SK-N-SH treated with all-trans-retinoic acid at 6 μM for 48 hours (cell line): ENCODE data around the gene GPC6.

ENCODE experiments used
- CSDC2 ChIP-seq: fragments of 250-450 bp; sonication (Bioruptor Pico); IDR thresholded peaks from 2 replicates; pipeline ENCODE4 v1.5.0; 2020; ENCODE audit warnings: mild to moderate bottlenecking, moderate library complexity
- ESRRG ChIP-seq: fragments of 250-450 bp; sonication (Bioruptor Pico); IDR thresholded peaks from 2 replicates; pipeline ENCODE4 v1.6.1; 2021; ENCODE audit warnings: mild to moderate bottlenecking
- OSR1 ChIP-seq: fragments of 250-450 bp; sonication (Bioruptor Pico); IDR thresholded peaks from 2 replicates; pipeline ENCODE4 v1.8.0; 2022; ENCODE audit warnings: moderate library complexity, mild to moderate bottlenecking, inconsistent platforms
- TCF4 ChIP-seq: fragments of 250-450 bp; sonication (Bioruptor Pico); IDR thresholded peaks from 2 replicates; pipeline ENCODE4 v1.8.0; 2021; ENCODE audit warnings: mild to moderate bottlenecking, moderate library complexity, borderline replicate concordance
- TOX ChIP-seq: fragments of 250-450 bp; sonication (Bioruptor Pico); IDR thresholded peaks from 2 replicates; pipeline ENCODE4 v1.8.0; 2021; ENCODE audit warnings: mild to moderate bottlenecking, moderate library complexity, borderline replicate concordance
- ZC3H10 ChIP-seq: fragments of 250-450 bp; sonication (Bioruptor Pico); IDR thresholded peaks from 2 replicates; pipeline ENCODE4 v1.5.1; 2021; ENCODE audit warnings: mild to moderate bottlenecking, moderate library complexity
- ZFP30 ChIP-seq: fragments of 450-650 bp; formaldehyde crosslinking; IDR thresholded peaks from 2 replicates; pipeline ENCODE4 v1.5.0; 2022; ENCODE audit warnings: mild to moderate bottlenecking, moderate library complexity
- TF ChIP-seq, protein P1 (sequence below): fragments of 250-450 bp; sonication (Bioruptor Pico); IDR thresholded peaks from 2 replicates; pipeline ENCODE4 v1.5.1; 2021; ENCODE audit warnings: mild to moderate bottlenecking, moderate library complexity
- TF ChIP-seq, protein P2 (sequence below): fragments of 250-450 bp; sonication (Bioruptor Pico); IDR thresholded peaks from 2 replicates; pipeline ENCODE4 v1.5.1; 2020; ENCODE audit warnings: low read depth, mild to moderate bottlenecking, moderate library complexity

DNA sequence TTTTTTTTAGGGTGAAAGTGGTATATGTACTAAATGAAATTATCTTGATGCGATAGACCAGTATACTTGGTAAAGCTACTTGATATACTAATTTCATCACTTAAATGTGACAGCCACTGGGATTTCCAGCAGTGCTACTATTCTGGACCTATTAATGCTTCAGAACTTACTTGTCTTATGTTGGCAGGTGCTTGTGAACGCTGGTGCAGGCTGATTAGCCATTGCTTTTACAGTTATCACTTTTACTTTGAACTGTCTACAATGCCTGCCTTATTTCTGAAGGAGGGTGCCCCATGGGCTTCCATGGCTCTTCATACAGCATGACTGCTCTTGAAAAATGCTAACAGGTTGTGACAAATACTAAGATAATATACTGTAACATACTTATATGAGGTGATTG is 294.7 kb downstream of the GPC6 start:
- TF ChIP-seq ZC3H10 (CRISPR knock-in tag) (no peak), ZFP30 (CRISPR knock-in tag) (no peak), OSR1 (CRISPR knock-in tag) (no peak), CSDC2 (CRISPR knock-in tag) (no peak), TOX (CRISPR knock-in tag) (no peak), TCF4 (CRISPR knock-in tag) (no peak), ESRRG (CRISPR knock-in tag) (no peak)
- TF ChIP-seq, protein P1, sequence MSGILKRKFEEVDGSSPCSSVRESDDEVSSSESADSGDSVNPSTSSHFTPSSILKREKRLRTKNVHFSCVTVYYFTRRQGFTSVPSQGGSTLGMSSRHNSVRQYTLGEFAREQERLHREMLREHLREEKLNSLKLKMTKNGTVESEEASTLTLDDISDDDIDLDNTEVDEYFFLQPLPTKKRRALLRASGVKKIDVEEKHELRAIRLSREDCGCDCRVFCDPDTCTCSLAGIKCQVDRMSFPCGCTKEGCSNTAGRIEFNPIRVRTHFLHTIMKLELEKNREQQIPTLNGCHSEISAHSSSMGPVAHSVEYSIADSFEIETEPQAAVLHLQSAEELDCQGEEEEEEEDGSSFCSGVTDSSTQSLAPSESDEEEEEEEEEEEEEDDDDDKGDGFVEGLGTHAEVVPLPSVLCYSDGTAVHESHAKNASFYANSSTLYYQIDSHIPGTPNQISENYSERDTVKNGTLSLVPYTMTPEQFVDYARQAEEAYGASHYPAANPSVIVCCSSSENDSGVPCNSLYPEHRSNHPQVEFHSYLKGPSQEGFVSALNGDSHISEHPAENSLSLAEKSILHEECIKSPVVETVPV (CRISPR knock-in tag), result no peak
- TF ChIP-seq, protein P2, sequence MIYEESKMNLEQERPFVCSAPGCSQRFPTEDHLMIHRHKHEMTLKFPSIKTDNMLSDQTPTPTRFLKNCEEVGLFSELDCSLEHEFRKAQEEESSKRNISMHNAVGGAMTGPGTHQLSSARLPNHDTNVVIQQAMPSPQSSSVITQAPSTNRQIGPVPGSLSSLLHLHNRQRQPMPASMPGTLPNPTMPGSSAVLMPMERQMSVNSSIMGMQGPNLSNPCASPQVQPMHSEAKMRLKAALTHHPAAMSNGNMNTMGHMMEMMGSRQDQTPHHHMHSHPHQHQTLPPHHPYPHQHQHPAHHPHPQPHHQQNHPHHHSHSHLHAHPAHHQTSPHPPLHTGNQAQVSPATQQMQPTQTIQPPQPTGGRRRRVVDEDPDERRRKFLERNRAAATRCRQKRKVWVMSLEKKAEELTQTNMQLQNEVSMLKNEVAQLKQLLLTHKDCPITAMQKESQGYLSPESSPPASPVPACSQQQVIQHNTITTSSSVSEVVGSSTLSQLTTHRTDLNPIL, result no peak
